Spleen (tissue), 11 donors: ENCODE measurements around the gene RERE. TPM values are rescaled to one million over a fixed set of nuclear protein-coding genes. Genes with fewer than 3 reads are reported as not detected.

Experiments
- DNase-seq: peaks from one replicate; pipeline ENCODE4 v3.0.0-alpha.2; 2020
- H3K27ac ChIP-seq, 8 donors: fragments of 200-600 bp; sonication (generic) in 7 of 8; 1 replicate in 4 of 8; 2 replicates in 4 of 8; pipeline versions ENCODE4 v1.5.0 to v1.8.0; 2016 to 2021; ENCODE audit warnings: inconsistent platforms in 4 of 8, mild to moderate bottlenecking in 4 of 8, moderate library complexity in 1 of 8
- H3K27me3 ChIP-seq, 7 donors: fragments of 200-600 bp; sonication (generic) in 6 of 7; replicated peaks in 1 of 7; 1 replicate in 4 of 7; 2 replicates in 3 of 7; pipeline versions ENCODE4 v1.5.0 to v1.8.0; 2016 to 2021; ENCODE audit warnings: inconsistent platforms in 3 of 7, mild to moderate bottlenecking in 1 of 7
- H3K36me3 ChIP-seq, 6 donors: fragments of 200-600 bp; sonication (generic) in 5 of 6; 1 replicate in 4 of 6; 2 replicates in 2 of 6; pipeline versions ENCODE4 v1.5.0 to v1.8.0; 2016 to 2021; ENCODE audit warnings: inconsistent platforms in 2 of 6
- H3K4me1 ChIP-seq, 6 donors: fragments of 200-600 bp; sonication (generic) in 5 of 6; 1 replicate in 3 of 6; 2 replicates in 3 of 6; pipeline versions ENCODE4 v1.5.0 to v1.8.0; 2016 to 2021; ENCODE audit warnings: inconsistent platforms in 3 of 6
- H3K4me3 ChIP-seq, 8 donors: fragments of 200-600 bp; sonication (generic) in 7 of 8; 1 replicate in 4 of 8; 2 replicates in 4 of 8; pipeline versions ENCODE4 v1.5.0 to v1.8.0; 2016 to 2021; ENCODE audit warnings: inconsistent platforms in 4 of 8, mild to moderate bottlenecking in 4 of 8, moderate library complexity in 2 of 8
- H3K9me3 ChIP-seq, 8 donors: fragments of 200-600 bp; sonication (generic) in 7 of 8; 1 replicate in 4 of 8; 2 replicates in 4 of 8; pipeline versions ENCODE4 v1.5.0 to v1.8.0; 2016 to 2021; ENCODE audit warnings: inconsistent platforms in 4 of 8
- POLR2A ChIP-seq, 3 donors: fragments of 450-650 bp; IDR thresholded peaks; one replicate each; pipeline ENCODE4 v1.5.1; 2017; ENCODE audit warnings: antibody characterized with exemption in 3 of 3, mild to moderate bottlenecking in 1 of 3
- POLR2AphosphoS5 ChIP-seq, 3 donors: sonication (generic); formaldehyde crosslinking; IDR thresholded peaks; one replicate each; pipeline ENCODE4 v1.5.1; 2017; ENCODE audit warnings: antibody characterized with exemption in 3 of 3
- WGBS, 5 donors: extraction: QIAGEN DNeasy Blood & Tissue Kit in 3 of 5; methylation state at CpG; one replicate each; pipeline versions ENCODE4 v1.1.5 to v1.1.7; 2013 to 2018; 5-methylcytosine and 5-hydroxymethylcytosine counted together
- intact Hi-C: fragments of 100-400 bp; cut with DNase I; formaldehyde crosslinking; loops from one replicate; pipeline ENCODE4 v1.15.0; 2023; ENCODE audit warnings: low total_unique reads
- polyA plus RNA-seq, 3 donors: library from polyadenylated mRNA; stranded (reverse); fragments of 200-250 nt; gene quantifications; one replicate each; pipeline ENCODE4 v1.2.1, GENCODE V29; 2013
- total RNA-seq, 7 donors: library from RNA; depleted of rRNA in 3 of 7; stranded (reverse); fragments of >200 nt in 3 of 7; fragmentation: NEBNext Ultra II Directional in 4 of 7; extraction: Animal tissue kit (Norgen Biotek cat#: 25700) in 4 of 7; gene quantifications; one replicate each; pipeline versions ENCODE4 v1.1.0 to v1.2.1, GENCODE V29; 2016 to 2021
- TF ChIP-seq, protein P1 (sequence below), 11 experiments: fragments of 200-600 bp in 7 of 11; fragments of 450-650 bp in 4 of 11; sonication (generic) in 4 of 11; IDR thresholded peaks in 8 of 11; conservative IDR thresholded peaks in 3 of 11; 1 replicate in 7 of 11; 2 replicates in 4 of 11; pipeline versions ENCODE4 v1.4.0 to v1.8.0; 2016 to 2021; ENCODE audit warnings: antibody characterized with exemption in 11 of 11, inconsistent platforms in 4 of 11, mild to moderate bottlenecking in 1 of 11
- donor health status: healthy with polysubstance abuse.
- donor health status: DM: no; HTN: no; CAD: no; lungs with moderate emphysema.
- donor health status: DM: no; HTN: no; CAD: no.
- donor health status: Bipolar disorder and iron deficiency.
- donor health status: healthy.
- donor health status: DM: no; HTN: no; CAD: no.
- donor health status: DM: yes; HTN: yes; CAD: no.

RERE gene
- total and polyA plus RNA-seq, 10 donors: 10.3 to 149 (median 117) TPM

DNA sequence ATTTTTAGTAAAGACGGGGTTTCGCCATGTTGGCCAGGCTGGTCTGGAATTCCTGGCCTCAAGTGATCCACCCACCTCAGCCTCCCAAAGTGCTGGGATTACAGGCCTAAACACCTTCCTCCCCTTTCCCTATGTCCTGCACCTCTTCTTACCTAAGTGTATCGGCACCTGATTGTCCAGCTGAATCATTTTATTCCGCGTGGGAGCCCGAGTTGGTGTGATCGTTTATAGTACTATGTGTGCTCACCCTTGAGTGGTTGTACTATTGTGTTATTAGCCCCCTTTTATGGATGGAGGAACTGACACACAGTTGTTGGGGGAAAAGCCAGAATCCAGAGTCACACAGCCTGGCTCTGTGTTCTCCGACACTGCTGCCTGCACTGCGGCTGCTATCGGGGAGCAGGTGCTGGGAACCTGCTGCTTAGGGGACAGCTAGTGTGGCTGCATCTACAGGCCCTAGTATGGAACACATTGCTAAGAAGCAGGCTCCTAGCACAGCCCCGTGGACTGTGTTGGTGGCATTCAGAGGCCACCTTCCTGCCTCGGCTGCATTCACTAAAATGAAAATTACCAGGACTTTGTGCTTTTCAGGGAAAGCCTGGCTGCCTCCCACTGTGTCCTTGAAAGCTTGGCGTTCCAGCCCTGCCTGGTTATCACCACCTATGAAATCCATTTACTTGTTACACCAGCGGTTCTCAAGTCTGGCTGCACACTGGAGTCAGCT, 39.4 kb upstream of the RERE start:
- peak overlapping the region in 4 of 8 donors; percentile 32 to 76 (median 57) for H3K27ac ChIP-seq
- intact Hi-C loops: no loop called here
- 86 to 90% (median 88%) methylated on average over 12 to 14 of the region's 14 CpGs for WGBS, 5 donors
- no peak overlapping the region for H3K4me3 ChIP-seq
- no peaks in the 10 kb centered on the region for H3K27me3 ChIP-seq
- peaks cover 8 to 41% (median 31%) of the 10 kb centered on the region in 6 donors for H3K4me1 ChIP-seq
- H3K9me3 ChIP-seq: no peaks in the 10 kb centered on the region
- peaks cover 2 to 62% (median 45%) of the 10 kb centered on the region in 6 donors for H3K36me3 ChIP-seq
- DNase-seq: no peak
- TF ChIP-seq POLR2A (IDR thresholded peaks at IDR 0.05) (no peak), POLR2AphosphoS5 (IDR thresholded peaks at IDR 0.05) (peak in 2 of 3 donors; percentile 15 to 21)
- TF ChIP-seq, protein P1, sequence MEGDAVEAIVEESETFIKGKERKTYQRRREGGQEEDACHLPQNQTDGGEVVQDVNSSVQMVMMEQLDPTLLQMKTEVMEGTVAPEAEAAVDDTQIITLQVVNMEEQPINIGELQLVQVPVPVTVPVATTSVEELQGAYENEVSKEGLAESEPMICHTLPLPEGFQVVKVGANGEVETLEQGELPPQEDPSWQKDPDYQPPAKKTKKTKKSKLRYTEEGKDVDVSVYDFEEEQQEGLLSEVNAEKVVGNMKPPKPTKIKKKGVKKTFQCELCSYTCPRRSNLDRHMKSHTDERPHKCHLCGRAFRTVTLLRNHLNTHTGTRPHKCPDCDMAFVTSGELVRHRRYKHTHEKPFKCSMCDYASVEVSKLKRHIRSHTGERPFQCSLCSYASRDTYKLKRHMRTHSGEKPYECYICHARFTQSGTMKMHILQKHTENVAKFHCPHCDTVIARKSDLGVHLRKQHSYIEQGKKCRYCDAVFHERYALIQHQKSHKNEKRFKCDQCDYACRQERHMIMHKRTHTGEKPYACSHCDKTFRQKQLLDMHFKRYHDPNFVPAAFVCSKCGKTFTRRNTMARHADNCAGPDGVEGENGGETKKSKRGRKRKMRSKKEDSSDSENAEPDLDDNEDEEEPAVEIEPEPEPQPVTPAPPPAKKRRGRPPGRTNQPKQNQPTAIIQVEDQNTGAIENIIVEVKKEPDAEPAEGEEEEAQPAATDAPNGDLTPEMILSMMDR (IDR thresholded peaks at IDR 0.05 in 8 of 11, conservative IDR thresholded peaks at IDR 0.05 in 3 of 11): no peak

DNA sequence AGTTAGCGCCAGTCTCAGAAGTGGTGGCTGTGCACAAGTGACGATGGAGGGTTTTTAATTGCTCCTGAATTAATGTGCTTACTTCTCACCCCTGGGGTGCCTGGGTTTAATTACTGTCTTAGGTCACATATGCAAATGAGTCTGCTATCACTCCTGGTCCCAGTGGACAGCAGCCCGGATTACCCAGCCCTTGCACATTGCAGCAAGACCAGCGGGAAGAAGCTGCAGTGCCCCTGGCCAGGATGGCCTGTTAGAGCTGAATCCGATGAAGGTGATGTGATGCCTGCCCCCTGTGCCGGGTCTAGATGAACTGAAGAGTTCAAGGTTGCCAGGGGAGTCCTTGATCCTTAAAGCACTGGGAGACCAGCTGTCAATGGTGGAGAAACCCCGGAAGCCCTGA, 36.8 kb upstream of the RERE start:
- Histone ChIP-seq H3K27me3 (no peaks in the 10 kb centered on the region), H3K36me3 (peaks cover 2 to 36% (median 21%) of the 10 kb centered on the region in 6 donors), H3K4me1 (peaks cover 8 to 28% (median 24%) of the 10 kb centered on the region in 6 donors), H3K27ac (no peak overlapping the region), H3K9me3 (no peaks in the 10 kb centered on the region), H3K4me3 (no peak overlapping the region)
- intact Hi-C loops: no loop called here
- no peak for DNase-seq
- TF ChIP-seq POLR2A (IDR thresholded peaks at IDR 0.05) (no peak), POLR2AphosphoS5 (IDR thresholded peaks at IDR 0.05) (no peak)
- TF ChIP-seq, protein P1 (IDR thresholded peaks at IDR 0.05 in 8 of 11, conservative IDR thresholded peaks at IDR 0.05 in 3 of 11): no peak
- 80 to 94% (median 90%) methylated on average over 7 of the region's 7 CpGs for WGBS, 5 donors

DNA sequence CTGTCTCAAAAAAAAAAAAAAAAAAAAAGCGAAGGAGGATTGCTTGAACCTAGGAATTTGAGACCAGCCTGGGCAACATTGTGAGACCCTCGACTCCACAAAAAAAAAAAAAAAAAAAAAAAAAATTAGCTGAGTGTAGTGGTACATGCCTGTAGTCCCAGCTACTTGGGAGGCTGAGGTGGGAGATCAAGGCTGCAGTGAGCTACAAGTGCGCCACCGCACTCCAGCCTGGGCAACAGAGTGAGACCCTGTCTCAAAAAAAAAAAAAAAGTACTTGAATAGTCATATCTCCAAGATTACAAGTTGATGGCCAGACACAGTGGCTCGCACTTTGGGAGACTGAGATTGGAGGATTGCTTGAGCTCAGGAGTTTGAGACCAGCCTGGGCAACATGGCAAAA, 33.6 kb upstream of the RERE start:
- no peak for TF ChIP-seq POLR2A (IDR thresholded peaks at IDR 0.05)
- TF ChIP-seq, protein P1 (IDR thresholded peaks at IDR 0.05 in 8 of 11, conservative IDR thresholded peaks at IDR 0.05 in 3 of 11): no peak
- TF ChIP-seq POLR2AphosphoS5 (IDR thresholded peaks at IDR 0.05): no peak
- no peaks in the 10 kb centered on the region for H3K9me3 ChIP-seq
- no peak for DNase-seq
- no peaks in the 10 kb centered on the region for H3K27me3 ChIP-seq
- H3K27ac ChIP-seq: no peak overlapping the region
- H3K4me3 ChIP-seq: no peak overlapping the region
- WGBS, 5 donors: 69 to 97% (median 92%) methylated on average over 4 to 5 of the region's 5 CpGs
- intact Hi-C loops: no loop called here
- peaks cover 0 to 16% (median 8%) of the 10 kb centered on the region in 6 donors for H3K4me1 ChIP-seq
- H3K36me3 ChIP-seq: peaks cover 0 to 4% (median 0%) of the 10 kb centered on the region in 6 donors

DNA sequence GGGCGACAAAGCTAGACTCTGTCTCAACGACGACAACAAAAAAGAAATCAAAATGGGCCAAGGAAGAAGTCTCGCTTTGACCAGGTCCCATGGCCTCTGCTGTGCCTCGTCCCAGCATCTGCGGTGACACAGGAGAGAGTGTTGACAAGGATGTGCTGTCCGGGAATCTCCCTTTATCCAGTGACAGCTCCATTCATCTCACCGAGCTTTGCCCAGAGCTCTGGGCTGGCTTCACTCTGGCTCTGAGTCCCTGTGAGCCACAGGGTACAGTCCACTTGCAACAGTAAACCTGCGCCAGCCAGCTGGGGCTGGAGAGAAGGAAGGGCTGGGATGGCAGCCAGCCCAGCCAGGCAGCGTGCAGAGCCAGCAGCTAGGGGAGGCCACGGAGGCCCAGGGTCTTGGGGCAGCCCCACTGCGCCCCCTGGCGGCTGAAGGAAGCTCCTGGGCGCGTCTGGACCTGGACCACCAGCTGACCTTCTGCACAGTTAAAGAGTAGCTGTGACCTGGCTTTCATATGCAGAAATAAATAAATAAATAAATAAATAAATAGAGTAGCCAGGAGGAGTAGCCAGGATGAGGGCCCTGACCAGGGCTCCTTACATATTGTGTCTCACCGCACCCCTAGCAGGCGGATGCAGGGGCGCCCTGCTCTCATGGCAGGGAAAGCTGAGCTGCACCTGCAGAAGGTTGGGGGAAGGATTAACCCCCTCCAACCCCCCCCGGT, 31.4 kb upstream of the RERE start:
- no peaks in the 10 kb centered on the region for H3K9me3 ChIP-seq
- no peaks in the 10 kb centered on the region for H3K27me3 ChIP-seq
- no peak overlapping the region for H3K4me3 ChIP-seq
- H3K4me1 ChIP-seq: peaks cover 0 to 26% (median 14%) of the 10 kb centered on the region in 6 donors
- DNase-seq: peak; percentile 95
- H3K27ac ChIP-seq: no peak overlapping the region
- intact Hi-C loops: no loop called here
- TF ChIP-seq POLR2AphosphoS5 (IDR thresholded peaks at IDR 0.05): peak; percentile 61 to 82 (median 75)
- TF ChIP-seq, protein P1 (IDR thresholded peaks at IDR 0.05 in 8 of 11, conservative IDR thresholded peaks at IDR 0.05 in 3 of 11): peak; percentile 55 to 96 (median 91)
- no peak for TF ChIP-seq POLR2A (IDR thresholded peaks at IDR 0.05)
- 39 to 49% (median 43%) methylated on average over 18 to 19 of the region's 19 CpGs for WGBS, 5 donors
- H3K36me3 ChIP-seq: no peaks in the 10 kb centered on the region
